ENCODE measurements around the gene OR6K2. TPM values are rescaled to one million over a fixed set of nuclear protein-coding genes. Genes with fewer than 3 reads are reported as not detected.

Gene OR6K2
- total and polyA plus RNA-seq, 2 donors from 2014 or later: not detected

GRCh38 chr1:158674302-158674701 is 26.1 kb downstream of the OR6K2 start:
- no peaks in the 10 kb centered on the region for H3K27me3 ChIP-seq (ENCODE audit: control insufficient read depth, insufficient read depth, low read length)
- no peaks in the 10 kb centered on the region for H3K4me1 ChIP-seq (ENCODE audit: control insufficient read depth in 2 of 3, insufficient read depth in 2 of 3, low read depth in 1 of 3, low read length in 3 of 3)
- no peak overlapping the region for H3K9ac ChIP-seq (ENCODE audit: low read length in 3 of 3)
- no peak for TF ChIP-seq CTCF (IDR thresholded peaks at IDR 0.05; ENCODE audit: borderline replicate concordance, extremely low read depth, insufficient read depth)
- no peaks in the 10 kb centered on the region for H3K36me3 ChIP-seq (ENCODE audit: control insufficient read depth in 2 of 3, insufficient read depth in 3 of 3, low read length in 3 of 3)
- no peak overlapping the region for H3K27ac ChIP-seq (ENCODE audit: low read depth in 2 of 2, low read length in 2 of 2)
- FAIRE-seq: no peak
- no peak overlapping the region for H3K4me3 ChIP-seq (ENCODE audit: low read length in 3 of 3)
- DNase-seq: no peak
- intact Hi-C loops (cut with DNase I): no loop called here
- no peaks in the 10 kb centered on the region for H3K9me3 ChIP-seq (ENCODE audit: control insufficient read depth in 2 of 3, insufficient read depth in 1 of 3, low read length in 3 of 3)

DNA sequence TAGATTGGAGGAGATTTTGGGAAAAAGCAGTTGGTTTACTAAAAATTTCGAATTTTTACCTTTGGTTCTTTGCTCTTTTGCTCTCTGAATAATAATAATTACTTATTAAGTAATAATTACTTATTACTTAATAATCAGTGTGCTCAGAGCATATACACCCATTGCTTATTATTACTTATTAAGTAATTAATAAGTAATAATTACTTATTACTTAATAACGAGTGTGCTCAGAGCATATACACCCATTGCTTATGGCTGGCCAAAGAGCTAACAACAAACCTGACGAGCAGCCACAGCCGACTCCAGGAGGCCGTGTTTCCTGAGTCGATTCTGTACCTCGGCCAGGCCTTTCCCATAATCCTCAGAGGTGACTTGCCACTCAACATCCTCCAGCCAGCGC is 34.4 kb downstream of the OR6K2 start:
- intact Hi-C loops (cut with DNase I): no loop called here
- Histone ChIP-seq H3K4me1 (ENCODE audit: control insufficient read depth in 2 of 3, insufficient read depth in 2 of 3, low read depth in 1 of 3, low read length in 3 of 3) (no peaks in the 10 kb centered on the region), H3K4me3 (ENCODE audit: low read length in 3 of 3) (no peak overlapping the region), H3K27me3 (ENCODE audit: control insufficient read depth, insufficient read depth, low read length) (no peaks in the 10 kb centered on the region), H3K27ac (ENCODE audit: low read depth in 2 of 2, low read length in 2 of 2) (no peak overlapping the region), H3K36me3 (ENCODE audit: control insufficient read depth in 2 of 3, insufficient read depth in 3 of 3, low read length in 3 of 3) (no peaks in the 10 kb centered on the region), H3K9ac (ENCODE audit: low read length in 3 of 3) (no peak overlapping the region), H3K9me3 (ENCODE audit: control insufficient read depth in 2 of 3, insufficient read depth in 1 of 3, low read length in 3 of 3) (no peaks in the 10 kb centered on the region)
- FAIRE-seq (no peak), DNase-seq (no peak)
- TF ChIP-seq CTCF (IDR thresholded peaks at IDR 0.05; ENCODE audit: borderline replicate concordance, extremely low read depth, insufficient read depth): no peak

- TF ChIP-seq CTCF (IDR thresholded peaks at IDR 0.05; ENCODE audit: borderline replicate concordance, extremely low read depth, insufficient read depth): no peak
- Histone ChIP-seq H3K36me3 (ENCODE audit: control insufficient read depth in 2 of 3, insufficient read depth in 3 of 3, low read length in 3 of 3) (no peaks in the 10 kb centered on the region), H3K4me3 (ENCODE audit: low read length in 3 of 3) (no peak overlapping the region), H3K27me3 (ENCODE audit: control insufficient read depth, insufficient read depth, low read length) (no peaks in the 10 kb centered on the region), H3K9ac (ENCODE audit: low read length in 3 of 3) (no peak overlapping the region), H3K4me1 (ENCODE audit: control insufficient read depth in 2 of 3, insufficient read depth in 2 of 3, low read depth in 1 of 3, low read length in 3 of 3) (no peaks in the 10 kb centered on the region), H3K27ac (ENCODE audit: low read depth in 2 of 2, low read length in 2 of 2) (no peak overlapping the region), H3K9me3 (ENCODE audit: control insufficient read depth in 2 of 3, insufficient read depth in 1 of 3, low read length in 3 of 3) (no peaks in the 10 kb centered on the region)
- peak in 1 of 5 donors; percentile 2 for DNase-seq
- no peak for FAIRE-seq
- intact Hi-C loops (cut with DNase I): no loop called here
Measured at GRCh38 chr1:158654571-158654970, 45.9 kb downstream of the OR6K2 start.

DNA sequence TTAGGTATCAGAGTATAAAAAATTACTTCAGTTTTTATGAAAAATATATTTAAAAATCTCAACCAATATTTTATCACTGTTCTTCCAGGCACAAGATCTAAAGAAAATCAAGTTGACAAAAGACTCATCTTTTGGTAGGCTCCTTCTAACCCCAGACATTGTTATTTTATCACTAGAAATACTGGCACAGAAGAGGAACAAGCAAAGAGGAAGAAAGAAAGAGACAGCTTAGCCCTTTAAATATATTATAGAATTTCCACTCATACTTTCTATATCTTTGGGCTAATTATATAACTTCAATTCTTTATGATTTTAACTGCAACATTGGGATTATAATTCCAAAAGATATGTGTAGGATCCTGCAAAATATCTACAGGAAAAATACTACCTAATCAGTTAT is 46.4 kb downstream of the OR6K2 start:
- no peak for TF ChIP-seq CTCF (IDR thresholded peaks at IDR 0.05; ENCODE audit: borderline replicate concordance, extremely low read depth, insufficient read depth)
- Histone ChIP-seq H3K4me1 (ENCODE audit: control insufficient read depth in 2 of 3, insufficient read depth in 2 of 3, low read depth in 1 of 3, low read length in 3 of 3) (no peaks in the 10 kb centered on the region), H3K4me3 (ENCODE audit: low read length in 3 of 3) (no peak overlapping the region), H3K9me3 (ENCODE audit: control insufficient read depth in 2 of 3, insufficient read depth in 1 of 3, low read length in 3 of 3) (no peaks in the 10 kb centered on the region), H3K36me3 (ENCODE audit: control insufficient read depth in 2 of 3, insufficient read depth in 3 of 3, low read length in 3 of 3) (no peaks in the 10 kb centered on the region), H3K9ac (ENCODE audit: low read length in 3 of 3) (no peak overlapping the region), H3K27ac (ENCODE audit: low read depth in 2 of 2, low read length in 2 of 2) (no peak overlapping the region), H3K27me3 (ENCODE audit: control insufficient read depth, insufficient read depth, low read length) (no peaks in the 10 kb centered on the region)
- intact Hi-C loops (cut with DNase I): no loop called here
- no peak for FAIRE-seq
- no peak for DNase-seq
